ENCODE measurements around the gene SIT1.

DNA sequence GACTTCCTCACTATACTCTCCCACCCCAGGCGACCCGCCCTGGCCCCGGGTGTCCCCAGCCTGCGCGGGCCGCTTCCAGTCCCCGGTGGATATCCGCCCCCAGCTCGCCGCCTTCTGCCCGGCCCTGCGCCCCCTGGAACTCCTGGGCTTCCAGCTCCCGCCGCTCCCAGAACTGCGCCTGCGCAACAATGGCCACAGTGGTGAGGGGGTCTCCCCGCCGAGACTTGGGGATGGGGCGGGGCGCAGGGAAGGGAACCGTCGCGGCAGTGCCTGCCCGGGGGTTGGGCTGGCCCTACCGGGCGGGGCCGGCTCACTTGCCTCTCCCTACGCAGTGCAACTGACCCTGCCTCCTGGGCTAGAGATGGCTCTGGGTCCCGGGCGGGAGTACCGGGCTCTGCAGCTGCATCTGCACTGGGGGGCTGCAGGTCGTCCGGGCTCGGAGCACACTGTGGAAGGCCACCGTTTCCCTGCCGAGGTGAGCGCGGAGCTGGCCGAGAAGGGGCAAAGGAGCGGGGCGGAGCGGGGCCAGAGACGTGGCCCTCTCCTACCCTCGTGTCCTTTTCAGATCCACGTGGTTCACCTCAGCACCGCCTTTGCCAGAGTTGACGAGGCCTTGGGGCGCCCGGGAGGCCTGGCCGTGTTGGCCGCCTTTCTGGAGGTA is 25.1 kb upstream of the SIT1 start:
- TF ChIP-seq, protein P1, sequence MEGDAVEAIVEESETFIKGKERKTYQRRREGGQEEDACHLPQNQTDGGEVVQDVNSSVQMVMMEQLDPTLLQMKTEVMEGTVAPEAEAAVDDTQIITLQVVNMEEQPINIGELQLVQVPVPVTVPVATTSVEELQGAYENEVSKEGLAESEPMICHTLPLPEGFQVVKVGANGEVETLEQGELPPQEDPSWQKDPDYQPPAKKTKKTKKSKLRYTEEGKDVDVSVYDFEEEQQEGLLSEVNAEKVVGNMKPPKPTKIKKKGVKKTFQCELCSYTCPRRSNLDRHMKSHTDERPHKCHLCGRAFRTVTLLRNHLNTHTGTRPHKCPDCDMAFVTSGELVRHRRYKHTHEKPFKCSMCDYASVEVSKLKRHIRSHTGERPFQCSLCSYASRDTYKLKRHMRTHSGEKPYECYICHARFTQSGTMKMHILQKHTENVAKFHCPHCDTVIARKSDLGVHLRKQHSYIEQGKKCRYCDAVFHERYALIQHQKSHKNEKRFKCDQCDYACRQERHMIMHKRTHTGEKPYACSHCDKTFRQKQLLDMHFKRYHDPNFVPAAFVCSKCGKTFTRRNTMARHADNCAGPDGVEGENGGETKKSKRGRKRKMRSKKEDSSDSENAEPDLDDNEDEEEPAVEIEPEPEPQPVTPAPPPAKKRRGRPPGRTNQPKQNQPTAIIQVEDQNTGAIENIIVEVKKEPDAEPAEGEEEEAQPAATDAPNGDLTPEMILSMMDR (IDR thresholded peaks at IDR 0.05; ENCODE audit: low read depth, low read length): no peak
- no peak for TF ChIP-seq POLR2A (IDR thresholded peaks at IDR 0.05; ENCODE audit: extremely low read depth, insufficient read length)
- TF ChIP-seq, protein P2, sequence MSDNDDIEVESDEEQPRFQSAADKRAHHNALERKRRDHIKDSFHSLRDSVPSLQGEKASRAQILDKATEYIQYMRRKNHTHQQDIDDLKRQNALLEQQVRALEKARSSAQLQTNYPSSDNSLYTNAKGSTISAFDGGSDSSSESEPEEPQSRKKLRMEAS (IDR thresholded peaks at IDR 0.05; ENCODE audit: low read depth, low read length): no peak

All from NB4 (cell line).